ENCODE results near the gene NEURL4.

NEURL4 gene

DNA sequence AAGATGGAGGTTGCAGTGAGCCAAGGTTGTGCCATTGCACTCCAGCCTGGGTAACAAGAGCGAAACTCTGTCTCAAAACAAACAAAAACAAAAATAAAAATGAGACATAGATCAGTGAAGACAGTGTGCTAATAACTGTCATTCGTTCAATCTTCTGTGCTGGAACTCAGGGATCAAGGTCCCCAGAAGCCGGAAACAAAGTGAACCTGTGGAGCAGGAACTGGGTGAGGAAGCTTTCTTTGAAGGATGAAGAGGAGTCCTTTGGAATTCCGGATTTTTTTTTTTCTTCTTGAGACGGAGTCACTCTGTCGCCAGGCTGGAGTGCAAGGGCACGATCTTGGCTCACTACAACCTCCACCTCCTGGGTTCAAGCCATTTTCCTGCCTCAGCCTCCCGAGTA lies 49.7 kb downstream of the NEURL4 start:
- H3K4me1 ChIP-seq (ENCODE audit: control insufficient read depth, insufficient read depth, low read length, poor library complexity, severe bottlenecking): peaks cover 22% of the 10 kb centered on the region
- peaks cover 12% of the 10 kb centered on the region for H3K27me3 ChIP-seq (replicated peaks; ENCODE audit: control insufficient read depth, insufficient read depth, low read length, poor library complexity, severe bottlenecking)
- DNase-seq: no peak
- H3K9me3 ChIP-seq (ENCODE audit: control insufficient read depth, low read length): no peaks in the 10 kb centered on the region
- H3K27ac ChIP-seq (ENCODE audit: insufficient read depth, low read length, poor library complexity, severe bottlenecking): no peak overlapping the region
- H3K36me3 ChIP-seq (ENCODE audit: control insufficient read depth, insufficient read depth, low read length): no peaks in the 10 kb centered on the region
- H3K4me3 ChIP-seq (ENCODE audit: insufficient read depth, low read depth, low read length, poor library complexity, severe bottlenecking): no peak overlapping the region

DNA sequence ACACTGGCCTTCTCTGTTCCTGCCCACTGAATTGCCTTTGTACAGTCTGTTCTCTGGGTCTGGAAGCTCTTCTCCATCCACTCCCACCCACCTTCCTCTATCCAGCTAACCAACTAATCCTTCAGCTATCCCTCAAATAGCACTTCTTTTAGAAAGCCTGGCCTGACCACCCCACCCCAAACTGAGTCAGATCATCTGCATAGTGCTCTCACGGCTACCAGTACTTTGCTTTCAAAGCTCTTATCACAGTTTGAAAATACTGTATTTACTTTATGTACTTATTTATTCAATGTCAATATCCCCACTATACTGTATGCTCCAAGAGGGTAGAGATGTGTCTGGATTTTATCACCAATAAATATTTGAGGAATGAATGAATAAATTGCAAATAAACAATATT lies 62.4 kb downstream of the NEURL4 start:
- Histone ChIP-seq H3K27ac (ENCODE audit: insufficient read depth, low read length, poor library complexity, severe bottlenecking) (no peak overlapping the region), H3K27me3 (replicated peaks; ENCODE audit: control insufficient read depth, insufficient read depth, low read length, poor library complexity, severe bottlenecking) (no peaks in the 10 kb centered on the region), H3K36me3 (ENCODE audit: control insufficient read depth, insufficient read depth, low read length) (no peaks in the 10 kb centered on the region), H3K4me1 (ENCODE audit: control insufficient read depth, insufficient read depth, low read length, poor library complexity, severe bottlenecking) (peaks cover 19% of the 10 kb centered on the region), H3K9me3 (ENCODE audit: control insufficient read depth, low read length) (no peaks in the 10 kb centered on the region), H3K4me3 (ENCODE audit: insufficient read depth, low read depth, low read length, poor library complexity, severe bottlenecking) (no peak overlapping the region)
- no peak for DNase-seq

All from effector memory CD4-positive, alpha-beta T cell (primary cell).